HPDE6-E6E7 (cell line): ENCODE measurements around the gene MATN1.

Source experiments
- DNase-seq: peaks from one replicate; pipeline ENCODE4 v3.0.0; 2011; ENCODE audit warnings: missing footprints; ENCODE audit errors: extremely low spot score

MATN1 gene

GRCh38 chr1:30757352-30758120 lies 34.2 kb upstream of the MATN1 start, which contains the start of gene LAPTM5:
Gene LAPTM5 (minus strand): TSS chr1:30757774. CDS start chr1:30757745, 29 bp downstream.
- no peak for DNase-seq

DNA sequence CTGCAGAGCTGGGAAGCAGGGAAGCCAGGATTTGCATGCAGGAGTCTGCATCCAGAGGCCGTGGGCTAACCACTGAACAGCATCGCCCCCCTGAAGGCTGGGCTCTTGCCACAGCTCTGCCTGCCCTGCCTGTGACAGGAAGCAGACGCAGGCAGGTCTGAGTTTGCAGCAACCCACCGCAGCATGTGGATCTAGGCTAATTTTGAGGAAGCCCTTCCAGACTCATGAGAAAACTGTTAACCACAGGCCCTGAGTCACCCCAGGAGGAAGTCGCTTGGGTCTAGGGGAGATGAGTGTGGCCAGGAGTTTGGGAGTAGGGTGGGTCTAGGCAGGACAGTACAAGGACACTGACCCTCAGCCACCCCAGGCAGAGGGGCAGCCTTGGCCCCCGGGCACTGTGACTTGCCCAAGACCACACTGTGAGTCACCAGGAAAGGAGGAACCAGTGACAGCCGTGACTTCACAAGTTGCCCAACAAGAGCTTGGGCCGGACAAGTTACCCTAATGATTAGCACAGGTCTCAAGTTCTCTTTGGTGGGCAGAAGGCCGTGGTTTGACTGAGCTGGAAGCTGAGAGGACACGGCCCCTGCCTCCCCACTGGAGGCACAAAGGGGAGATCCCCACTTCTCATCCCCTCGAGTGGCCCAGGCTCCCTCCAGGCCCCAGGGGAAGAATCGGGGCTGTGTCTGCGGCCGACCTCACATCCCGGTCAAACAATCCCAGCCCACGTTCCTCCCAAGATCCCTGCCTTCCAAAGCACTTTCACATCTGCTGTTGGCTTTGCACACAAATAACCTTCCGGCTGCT lies 33.4 kb upstream of the MATN1 start:
- peak; percentile 87 for DNase-seq

- DNase-seq: no peak
These were observed 32.8 kb upstream of the MATN1 start for GRCh38 chr1:30756206-30756544.

DNA sequence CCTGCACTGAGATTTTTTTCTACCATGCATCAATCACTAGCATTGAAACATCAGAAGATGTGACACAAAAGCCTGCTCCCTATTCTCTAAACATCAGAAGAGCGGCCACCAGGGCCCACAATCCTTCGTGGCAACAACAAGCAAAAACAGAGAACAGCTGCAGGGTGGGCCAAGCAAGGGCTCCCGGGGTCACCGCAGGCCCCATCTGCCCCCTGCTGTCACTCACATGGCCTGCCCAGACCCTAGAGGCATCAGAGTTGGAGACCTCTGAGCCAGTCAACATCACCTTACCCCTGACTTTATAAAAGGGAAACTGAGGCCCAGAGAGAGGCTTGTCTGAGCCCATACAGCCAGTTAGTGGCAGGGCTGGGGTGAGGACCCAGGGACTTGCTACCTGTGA lies 32.4 kb upstream of the MATN1 start:
- no peak for DNase-seq

- no peak for DNase-seq
These were observed 31.9 kb upstream of the MATN1 start for GRCh38 chr1:30755334-30755733.

DNA sequence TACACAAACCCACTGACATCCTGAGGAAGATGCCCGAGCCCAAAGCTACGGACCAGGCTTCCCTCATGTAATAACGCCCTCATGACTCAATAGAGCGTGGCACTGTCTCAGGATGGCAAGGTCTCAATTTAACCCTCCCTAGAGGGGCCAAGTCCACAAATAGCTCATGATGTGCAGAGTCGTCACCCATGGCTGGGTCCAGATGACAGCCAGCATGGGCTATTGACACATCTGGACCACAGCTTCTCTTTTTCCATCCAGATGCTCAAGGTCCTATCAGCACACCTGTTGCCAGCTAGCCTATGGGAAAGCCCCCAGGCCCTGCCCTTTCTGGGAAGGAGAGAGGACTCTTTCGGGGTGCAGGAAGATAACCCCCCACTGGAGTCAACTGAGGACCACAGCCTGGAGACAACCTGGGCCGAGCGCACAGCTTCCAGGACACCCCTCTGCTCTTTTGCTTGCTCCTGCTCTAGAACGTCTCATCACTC lies 31.3 kb upstream of the MATN1 start:
- DNase-seq: no peak

- no peak for DNase-seq
These were observed 30.3 kb upstream of the MATN1 start for GRCh38 chr1:30753660-30754123.

- no peak for DNase-seq
These were observed 29.7 kb upstream of the MATN1 start for GRCh38 chr1:30753118-30753517.

GRCh38 chr1:30752651-30752908 lies 29.2 kb upstream of the MATN1 start:
- DNase-seq: no peak

DNA sequence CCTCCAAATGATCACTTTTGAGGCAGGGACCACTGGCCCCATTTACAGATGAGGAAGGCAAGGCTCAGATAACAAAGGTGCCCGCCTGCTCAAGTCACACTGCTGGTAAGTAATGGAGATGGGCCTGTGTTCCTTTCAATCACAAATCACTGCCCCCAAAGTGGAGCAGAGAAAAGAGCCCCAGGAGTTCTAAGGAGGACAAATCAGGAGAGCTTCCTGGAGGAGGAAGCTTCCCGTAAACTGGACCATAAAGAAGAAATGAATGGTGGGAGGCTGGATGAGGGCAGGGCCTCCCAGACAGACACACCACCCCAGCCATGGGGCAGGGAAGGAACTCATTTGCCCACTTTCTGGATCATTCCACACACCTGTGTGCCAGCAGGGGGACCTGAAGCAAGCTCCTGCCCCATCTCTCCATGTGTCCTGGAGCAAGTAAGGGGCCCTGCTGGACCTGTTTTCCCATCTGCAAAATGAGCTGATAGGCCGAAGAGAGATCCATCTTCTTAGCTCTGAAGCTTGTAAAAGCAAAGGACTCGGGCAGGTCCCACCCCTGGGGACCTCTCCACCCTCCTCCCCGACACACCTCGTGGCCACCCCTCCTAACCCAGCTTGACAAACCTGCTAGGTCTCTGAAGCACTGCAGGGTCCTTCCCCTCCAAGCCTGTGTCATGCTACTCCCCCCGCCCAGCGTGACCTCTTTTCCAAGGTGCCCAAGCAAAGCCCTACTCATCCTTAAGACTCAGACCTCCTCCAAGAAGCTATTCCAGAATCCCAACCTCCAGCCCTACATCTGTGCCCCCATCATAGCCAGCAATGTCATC lies 28.7 kb upstream of the MATN1 start:
- DNase-seq: no peak

DNA sequence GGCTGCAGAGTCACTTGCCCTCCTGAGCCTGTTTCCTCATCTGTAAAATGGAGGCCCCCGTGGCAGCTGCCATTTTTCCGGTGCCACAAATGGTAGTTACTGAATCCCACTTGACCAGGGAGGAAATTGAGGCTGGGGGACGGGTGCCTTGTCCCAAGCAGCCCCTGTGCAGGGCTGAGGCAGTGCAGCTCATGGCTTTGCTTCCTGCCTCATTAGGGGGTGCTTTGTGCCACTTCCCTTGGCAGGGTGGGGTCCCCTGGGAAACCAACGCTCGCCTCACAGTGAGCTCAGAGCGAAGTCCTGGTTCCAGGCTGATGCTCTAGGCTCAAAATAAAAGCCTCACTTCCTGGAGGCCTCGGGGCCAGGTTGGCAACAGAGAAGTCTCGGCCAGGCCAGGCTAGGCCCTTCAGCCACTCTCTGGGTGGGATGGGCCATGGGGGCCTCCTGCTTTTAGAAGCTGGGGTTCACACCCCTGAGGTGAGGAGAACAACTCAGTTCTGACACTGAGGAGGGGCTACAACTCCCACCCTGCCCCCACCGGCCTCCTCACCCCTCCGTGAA lies 27.4 kb upstream of the MATN1 start:
- no peak for DNase-seq

GRCh38 chr1:30749691-30750583 lies 26.6 kb upstream of the MATN1 start:
- DNase-seq: no peak

- DNase-seq: no peak
These were observed 25.5 kb upstream of the MATN1 start for GRCh38 chr1:30748699-30749401.

DNA sequence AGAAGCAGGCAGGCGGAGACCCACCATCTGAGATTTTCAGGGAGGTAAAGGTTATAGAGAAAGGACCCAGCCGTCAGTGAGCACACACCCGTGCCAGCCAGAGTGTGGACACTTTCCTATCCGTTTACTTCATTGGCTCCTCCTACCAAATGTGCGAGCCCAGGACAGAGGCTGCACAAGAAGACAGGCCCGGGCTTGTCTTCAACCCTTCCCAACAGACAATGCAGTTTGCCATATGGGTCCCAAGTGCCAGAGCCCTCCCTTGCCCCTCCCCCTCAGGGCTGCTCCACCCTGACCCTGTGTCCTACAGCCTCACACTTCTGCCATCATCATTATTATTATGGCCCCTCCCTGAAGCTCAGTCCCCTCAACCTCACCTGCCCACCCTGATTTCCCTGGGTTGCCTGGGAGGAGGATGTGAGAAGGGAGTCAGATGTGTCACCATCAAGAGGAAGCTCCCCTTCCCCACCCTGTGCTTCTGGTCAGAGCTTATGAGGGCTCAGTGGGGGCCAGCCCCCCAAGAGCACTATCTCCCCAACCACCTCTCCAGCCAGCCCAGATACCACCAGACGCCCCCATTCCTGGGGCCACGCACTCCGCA lies 24.8 kb upstream of the MATN1 start:
- DNase-seq: peak; percentile 86

GRCh38 chr1:30747033-30748008 lies 23.9 kb upstream of the MATN1 start:
- no peak for DNase-seq

DNA sequence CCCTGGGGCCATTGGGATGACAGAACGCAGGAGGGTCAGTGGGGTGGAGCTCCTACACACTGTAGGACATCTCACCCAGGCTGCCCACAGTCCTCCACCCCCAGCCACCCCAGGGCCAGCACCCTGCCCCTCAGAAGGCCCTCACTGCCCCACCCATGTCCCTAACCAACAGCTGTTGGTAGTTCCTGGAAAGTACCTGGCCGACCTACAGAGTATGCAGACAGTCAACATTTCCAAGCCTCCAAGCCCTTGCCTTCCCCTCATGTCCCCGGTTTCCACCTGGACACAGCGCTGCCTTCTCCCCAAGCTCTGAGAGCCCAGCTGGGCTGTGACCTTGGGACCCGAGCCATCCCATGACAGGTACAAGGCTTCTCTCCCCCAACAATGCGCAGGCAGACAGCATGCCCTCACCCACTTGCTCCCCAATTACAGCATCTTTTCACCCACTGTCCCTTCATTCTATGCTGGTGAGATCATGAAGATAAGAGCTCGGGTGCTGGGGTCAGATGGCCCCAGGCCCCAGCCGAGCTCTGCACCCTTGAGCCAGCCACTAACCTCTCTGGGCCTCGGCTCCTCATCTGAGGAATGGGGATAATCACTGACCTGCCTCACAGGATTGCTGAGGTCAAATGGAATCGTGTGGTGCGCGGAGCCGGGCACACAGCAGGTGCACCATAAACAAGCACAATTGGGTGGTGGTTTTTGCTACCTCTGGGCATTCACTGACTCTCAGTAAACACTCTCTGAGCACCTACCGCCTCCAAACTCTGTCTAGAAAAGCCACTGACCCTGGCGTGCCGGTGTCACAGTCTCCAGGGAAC lies 23.0 kb upstream of the MATN1 start:
- no peak for DNase-seq

DNA sequence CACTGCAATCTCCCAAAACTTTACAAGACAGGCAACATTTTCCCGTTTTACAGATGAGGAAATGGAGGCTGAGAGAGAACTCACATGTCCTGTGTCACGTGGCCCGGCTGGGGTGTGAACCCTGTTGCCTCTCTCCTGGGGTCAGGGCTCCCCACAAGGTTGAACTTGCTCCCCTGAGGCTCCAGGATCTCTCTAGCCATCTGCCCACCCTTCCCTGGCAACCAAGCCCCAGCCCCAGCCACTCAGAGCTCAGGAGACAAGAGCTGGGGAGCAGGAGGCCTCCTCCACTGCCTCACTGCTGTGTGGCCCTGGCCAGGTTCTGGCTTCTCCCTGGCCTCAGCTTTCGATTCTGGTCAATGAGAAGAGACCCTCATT lies 22.4 kb upstream of the MATN1 start:
- DNase-seq: no peak
